Glomerular visceral epithelial cell (primary cell): ENCODE measurements around the gene RPS4Y1.
"Not testable (repeated sequence)": the region's sequence is repeated elsewhere in the genome, so short reads cannot be mapped to it uniquely, and the experiment has no call there.

Source experiments
- DNase-seq: peaks from one replicate; pipeline ENCODE4 v3.0.0-alpha.2; 2016; ENCODE audit errors: extremely low spot score

The RPS4Y1 gene

DNA sequence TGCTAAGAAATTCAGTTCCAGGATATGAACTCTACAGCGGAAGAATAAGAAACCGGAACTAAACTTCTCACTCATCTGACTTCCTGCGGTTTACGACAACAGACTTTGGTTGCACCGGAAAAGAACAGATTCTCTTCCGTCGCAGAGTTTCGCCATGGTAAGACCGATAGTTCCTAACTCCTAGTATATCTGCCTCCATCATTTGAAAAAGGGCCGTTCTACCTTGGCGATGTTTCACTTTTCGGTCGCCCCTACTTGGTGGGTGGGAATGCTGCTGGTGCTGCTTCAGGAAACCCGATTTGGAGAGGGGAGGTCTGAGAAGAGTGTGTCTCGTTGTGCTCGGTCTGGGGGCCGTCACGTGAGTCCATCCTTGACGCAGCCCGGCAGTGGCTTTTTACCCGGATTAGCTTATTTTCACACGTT, at the start of gene RPS4Y1:
Gene RPS4Y1 (plus strand): TSS at position 132 of the 423 bp plus-strand sequence. CDS start 23 bp downstream, at position 155.
- peak; percentile 66 for DNase-seq

DNA sequence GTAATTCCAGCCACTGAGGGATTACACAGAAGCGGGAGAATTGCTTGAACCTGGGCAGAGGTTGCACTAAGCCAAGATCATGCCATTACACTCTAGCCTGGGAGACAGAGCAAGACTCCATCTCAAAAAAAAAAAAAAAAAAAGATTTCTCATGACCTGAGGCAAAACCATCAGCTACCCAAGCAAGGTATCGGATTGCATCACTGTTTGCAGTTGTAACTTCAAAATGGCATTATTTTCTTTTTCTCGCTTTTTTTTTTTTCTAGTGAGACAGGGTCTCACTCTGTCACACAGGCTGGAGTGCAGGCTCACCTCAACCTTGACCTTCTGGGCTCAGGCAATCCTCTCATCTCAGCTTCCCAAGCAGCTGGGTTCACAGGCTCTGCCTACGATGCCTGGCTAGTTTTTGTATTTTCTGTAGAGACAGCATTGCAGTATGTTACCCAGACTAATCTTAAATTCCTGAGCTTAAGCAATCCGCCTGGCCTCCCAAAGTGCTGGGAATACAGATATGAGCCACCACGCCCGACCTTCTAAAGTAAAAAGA, 44.4 kb upstream of the RPS4Y1 start:
- DNase-seq = no peak

DNA sequence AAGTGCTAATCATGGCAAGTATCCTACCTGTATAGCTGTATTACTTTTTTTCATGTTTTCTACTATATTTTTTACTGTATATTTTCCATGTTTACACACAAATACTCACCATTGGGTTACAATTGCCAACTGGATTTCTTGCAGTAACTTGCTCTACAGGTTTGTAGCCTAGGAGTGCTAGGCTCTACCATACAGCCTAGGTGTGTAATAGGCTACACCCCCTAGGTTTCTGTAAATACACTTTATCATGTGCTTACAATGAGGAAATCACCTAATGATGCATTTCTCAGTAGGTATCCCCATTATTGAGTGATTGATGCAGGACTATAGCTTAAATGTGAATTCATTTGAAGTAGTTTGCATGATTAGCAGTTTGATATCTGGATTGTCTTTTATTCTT, 43.4 kb upstream of the RPS4Y1 start:
- no peak for DNase-seq

DNA sequence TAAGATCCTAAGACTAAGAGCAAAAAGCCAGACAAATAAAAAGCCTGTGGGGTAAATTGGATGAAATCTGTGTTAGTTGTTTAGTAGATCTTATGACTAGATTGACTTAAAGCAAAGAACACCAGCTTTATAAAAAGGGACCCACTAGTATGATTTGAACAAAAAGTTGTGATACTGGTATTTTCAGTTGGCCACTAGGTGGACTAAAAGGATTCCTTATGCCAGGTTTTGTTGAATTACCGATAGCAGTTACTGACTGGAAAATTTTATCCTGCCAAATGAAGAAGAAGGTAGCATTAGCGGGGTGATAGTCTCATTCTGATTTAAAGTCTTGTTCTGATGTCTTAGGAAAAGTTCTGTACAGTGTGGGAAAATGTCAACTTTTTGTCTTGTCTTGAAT, 41.2 kb upstream of the RPS4Y1 start:
- peak; percentile 7 for DNase-seq

DNA sequence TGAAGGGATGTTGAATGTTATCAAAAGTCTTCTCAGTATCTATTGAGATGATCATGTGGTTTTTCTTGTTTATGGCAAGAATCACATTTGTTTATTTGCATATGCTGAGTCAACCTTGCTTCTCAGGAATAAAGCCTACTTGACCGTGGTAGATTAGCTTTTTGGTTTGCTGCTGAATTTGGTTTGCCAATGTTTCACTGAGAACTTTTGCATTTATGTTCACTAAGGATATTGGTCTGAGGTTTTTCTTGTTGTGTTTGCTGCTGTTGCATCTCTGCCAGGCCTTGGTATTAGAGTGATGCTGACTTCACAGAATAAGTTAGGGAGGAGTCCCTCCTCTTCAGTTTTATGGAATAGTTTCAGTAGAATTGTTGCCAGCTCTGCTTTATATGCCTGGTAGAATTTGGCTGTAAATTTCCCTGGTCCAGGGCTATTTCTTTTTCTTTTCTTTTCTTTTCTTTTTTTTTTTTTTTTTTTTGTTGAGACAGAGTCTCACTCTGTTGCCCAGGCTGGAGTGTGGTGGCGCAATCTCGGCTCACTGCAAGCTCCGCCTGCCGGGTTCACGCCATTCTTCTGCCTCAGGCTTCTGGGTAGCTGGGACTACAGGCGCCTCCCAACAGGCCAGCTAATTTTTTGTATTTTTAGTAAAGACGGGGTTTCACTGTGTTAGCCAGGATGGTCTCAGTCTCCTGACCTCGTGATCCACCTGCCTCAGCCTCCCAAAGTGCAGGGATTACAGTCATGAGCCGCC, 24.1 kb upstream of the RPS4Y1 start:
- not testable (repeated sequence) for DNase-seq

DNA sequence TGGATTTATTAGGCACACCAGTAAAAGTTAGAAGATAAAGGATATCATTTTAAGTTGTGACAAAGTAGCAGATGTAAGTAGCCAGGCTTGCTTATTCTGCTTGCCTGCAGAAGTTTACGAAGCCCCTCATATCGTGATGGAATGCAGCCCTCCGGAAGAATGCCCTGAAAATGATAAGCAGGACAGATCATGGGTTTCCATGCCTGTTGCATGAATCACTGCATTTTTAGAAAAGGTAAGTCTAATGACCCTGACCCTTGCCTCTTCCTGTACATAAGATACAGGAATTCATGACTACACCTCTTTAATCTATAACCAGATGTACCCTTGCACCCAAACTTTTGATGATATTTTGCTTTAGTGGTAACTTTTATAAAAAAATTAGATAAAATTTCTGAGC, 16.9 kb upstream of the RPS4Y1 start:
- DNase-seq = no peak

DNA sequence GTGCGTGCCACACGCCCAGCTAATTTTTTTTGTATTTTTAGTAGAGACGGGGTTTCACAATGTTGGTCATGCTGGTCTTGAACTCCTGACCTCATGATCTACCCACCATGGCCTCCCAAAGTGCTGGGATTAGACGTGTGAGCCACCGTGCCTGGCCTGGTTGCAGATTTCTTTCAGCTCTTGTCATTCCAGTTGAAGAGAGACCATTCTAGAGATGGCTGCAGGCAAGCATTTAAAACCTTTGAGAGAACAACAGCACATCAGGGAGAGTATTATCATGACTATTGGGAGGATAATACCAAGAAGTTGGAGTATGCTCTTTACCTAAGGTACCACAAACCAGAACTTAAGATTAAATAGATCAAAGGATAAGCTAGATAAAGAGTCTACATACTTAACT, 12.9 kb upstream of the RPS4Y1 start:
- DNase-seq = no peak

DNA sequence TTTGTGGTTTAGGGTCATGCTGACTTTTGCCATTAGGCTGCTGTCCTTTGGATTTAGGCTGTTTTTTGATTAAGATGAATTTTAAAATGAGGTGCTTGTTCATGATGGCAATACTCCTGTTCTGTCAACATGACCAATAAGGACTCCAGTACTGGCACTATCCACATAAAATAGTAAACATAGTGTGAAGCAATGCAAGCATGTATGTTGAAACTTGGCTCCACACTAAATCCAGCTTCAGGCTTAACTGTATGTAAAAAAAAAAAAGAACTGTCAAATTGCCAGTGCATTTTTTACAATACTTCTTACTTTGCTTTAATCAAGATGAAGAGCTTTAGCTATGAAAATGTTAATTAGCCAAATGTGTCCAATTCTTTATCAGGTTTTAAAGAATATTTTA, 6.2 kb upstream of the RPS4Y1 start:
- DNase-seq = no peak

DNA sequence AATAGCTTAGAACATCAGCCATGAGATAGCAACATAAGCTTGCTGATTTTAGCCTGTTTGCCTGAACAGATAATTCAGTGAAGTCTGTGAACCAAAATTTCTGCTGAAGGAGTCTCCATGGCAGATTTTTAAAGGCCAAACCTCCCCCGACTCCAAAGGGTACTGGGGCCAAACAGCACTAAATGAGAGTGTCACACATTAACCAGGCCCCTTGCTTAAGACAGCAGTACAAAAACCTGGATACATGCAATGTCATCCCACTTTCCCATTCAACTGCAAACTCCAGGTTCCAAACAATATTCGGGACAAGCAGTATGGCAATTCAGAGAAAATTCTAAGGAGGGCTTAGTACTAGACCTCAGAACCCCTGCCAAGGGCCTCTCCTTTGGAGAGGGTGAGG, 4.3 kb upstream of the RPS4Y1 start:
- no peak for DNase-seq

DNA sequence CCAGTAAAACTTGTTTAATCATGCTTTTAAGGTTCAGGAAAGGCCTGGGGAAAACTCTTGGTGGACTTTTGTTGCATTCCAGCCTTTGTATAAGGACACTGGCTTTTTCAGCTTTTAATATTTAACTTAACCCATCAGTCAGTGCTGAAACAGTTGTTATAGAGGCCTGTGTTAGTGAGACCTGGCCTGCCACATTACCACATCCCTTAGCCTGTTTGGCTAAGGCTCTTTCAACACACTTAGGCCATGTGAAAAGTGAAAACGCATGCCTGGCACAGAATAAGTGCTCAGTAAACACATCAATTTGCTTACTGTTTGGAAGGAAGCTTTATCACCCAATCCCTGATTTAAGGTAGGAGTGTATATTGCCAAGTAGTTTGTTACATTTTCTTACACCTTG, 3.5 kb upstream of the RPS4Y1 start:
- peak; percentile 2 for DNase-seq

DNA sequence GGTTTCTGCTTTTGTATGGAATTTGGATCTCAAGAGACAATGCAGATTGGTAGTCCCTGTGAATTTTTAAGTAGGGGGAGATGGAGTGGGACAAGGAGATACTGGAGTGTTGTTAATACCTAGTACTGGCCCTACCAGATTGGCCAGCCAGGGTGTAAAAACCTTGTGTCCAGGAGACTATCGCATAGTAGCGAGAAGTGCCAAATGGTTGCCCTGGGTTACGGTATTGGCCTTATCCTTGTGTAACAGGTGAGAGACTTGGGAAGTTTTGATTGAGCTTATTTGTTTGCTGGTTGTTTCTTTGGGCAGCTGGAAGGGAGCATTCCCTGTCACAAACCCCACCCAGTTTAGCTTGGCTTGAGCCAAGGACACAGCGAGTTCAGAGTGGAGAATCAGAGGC, 5.4 kb downstream of the RPS4Y1 start:
- no peak for DNase-seq

DNA sequence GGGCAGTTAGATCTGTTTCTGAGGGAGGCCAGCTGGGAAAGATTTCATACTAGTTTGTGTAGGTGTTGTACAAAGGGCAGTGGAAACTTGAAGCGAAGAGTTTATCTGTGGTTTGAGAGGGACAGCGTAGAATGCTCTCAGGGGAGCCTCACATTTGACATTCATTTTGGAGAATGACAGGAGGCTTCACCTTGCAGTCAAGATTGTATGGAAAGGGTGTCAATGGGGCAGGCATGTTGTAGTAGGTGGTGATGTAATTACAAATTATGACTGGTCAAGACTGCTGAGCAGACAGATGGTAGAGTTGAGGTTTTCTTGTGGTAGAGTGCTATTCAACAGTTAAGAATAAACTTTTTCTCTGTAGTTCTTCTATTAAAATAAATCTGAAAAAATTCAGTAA, 7.0 kb downstream of the RPS4Y1 start:
- DNase-seq = no peak

DNA sequence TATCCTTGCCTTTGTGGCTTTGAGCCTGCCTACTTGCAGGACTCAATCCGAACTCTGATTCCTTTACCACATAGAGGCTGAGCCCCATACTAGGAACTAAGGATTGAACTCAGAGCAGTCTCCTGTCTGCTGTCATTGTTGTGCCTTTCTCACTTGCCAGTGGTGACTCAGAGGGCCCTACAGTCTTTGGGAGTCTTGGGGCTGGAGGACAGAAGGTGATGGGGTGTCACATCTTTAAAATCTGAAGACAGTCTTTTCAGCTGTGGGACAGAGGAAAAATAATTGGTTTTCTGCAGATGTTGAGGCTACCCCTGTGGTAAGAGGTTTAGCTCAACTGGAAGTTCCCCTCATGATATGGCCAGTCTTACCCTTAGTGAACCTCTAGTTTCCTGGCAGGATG, 8.0 kb downstream of the RPS4Y1 start:
- DNase-seq = no peak

DNA sequence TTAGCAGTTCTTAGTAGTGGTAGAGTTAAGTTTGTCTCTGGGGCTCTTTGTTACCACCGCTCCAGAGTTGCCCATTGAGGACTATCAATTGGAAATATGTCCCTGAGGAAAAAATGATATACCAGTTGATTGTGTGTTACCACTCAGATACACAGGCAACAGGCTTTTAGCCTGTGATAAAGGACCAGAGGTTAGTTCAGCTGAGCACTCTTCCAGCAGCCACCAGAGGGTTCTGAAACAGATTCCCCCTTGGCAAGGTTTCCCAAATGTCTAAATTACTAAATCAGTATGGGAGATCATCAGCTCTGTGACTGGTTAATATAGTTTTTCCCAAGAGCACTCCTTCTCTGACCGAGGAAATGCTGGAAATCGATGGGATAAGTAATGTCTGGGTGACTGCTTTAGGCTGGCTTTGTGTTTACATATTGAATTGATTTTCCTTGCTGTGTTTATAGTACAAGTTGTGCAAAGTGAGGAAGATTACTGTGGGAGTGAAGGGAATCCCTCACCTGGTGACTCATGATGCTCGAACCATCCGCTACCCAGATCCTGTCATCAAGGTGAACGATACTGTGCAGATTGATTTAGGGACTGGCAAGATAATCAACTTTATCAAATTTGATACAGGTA, 12.9 kb downstream of the RPS4Y1 start:
- no peak for DNase-seq

DNA sequence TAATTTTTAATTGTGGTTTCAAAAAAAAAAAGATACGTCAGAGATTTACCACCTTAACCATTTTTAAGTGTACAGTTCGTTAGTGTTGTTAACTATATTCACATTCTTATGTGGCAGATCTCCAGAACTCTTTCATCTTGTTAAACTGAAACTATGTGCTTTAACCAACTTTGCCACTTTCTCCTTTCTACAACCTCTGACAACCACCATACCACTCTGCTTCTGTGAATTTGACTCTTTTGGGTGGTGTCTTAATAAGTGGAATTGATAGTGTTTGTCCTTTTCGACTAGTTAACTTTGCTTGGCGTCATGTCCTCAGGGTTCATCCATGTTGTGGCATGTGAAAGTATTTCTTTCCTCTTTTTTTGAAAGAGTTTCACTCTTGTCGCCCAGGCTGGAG, 15.7 kb downstream of the RPS4Y1 start:
- DNase-seq = no peak

DNA sequence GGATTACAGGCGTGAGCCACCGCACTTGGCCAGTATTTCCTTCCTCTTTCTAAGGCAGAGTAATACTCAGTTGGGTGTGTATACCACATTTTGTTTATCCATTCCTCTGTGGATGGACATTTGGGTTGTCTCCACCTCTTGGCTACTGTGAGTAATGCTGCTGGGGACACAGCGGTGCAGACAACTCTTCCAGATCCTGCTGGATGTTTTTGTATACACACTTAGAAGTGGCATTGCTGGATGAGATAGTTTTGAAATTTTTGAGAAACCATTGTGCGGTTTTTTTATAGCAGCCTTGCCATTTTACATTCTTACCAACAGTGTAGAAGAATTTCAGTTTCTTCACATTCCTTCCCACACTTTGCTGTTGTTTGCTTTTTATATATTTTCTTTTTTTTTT, 16.3 kb downstream of the RPS4Y1 start:
- DNase-seq = no peak

DNA sequence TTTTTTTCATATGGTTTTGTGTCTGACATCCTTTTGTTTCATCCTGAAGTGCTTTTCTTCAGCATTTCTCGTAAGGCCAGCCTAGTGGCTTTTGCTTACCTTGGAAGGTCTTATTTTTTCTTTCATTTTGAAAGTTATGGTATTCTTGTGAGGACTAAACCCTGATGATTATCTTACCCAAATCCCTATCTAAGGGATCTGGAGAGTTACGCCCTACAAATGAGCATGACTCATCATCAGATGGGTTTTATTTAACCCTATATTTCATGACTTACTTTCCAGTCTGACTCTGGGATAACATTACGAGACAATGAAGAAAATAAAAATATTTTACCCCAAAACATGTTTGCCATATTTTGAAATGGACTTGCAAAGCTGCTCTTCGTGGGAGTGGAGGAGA, 18.4 kb downstream of the RPS4Y1 start:
- no peak for DNase-seq

DNA sequence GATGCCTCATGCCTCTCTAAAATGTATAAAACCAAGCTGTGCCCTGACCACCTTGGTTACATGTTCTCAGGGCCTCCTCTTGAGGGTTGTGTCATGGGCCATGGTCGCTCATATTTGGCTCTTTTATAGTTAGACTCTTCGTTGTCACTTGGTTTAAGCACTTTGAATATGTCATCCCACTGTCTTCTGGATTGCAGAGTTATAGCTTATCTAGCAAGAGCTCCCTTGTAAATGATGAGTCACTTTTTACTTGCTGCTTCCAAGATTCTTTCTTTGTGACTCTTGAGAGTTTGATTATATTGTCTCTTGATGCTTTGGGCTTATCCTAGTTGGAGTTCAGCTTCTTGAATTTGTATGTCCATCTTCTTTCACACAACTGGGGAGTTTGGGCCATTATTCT, 19.1 kb downstream of the RPS4Y1 start:
- DNase-seq = peak; percentile 21

DNA sequence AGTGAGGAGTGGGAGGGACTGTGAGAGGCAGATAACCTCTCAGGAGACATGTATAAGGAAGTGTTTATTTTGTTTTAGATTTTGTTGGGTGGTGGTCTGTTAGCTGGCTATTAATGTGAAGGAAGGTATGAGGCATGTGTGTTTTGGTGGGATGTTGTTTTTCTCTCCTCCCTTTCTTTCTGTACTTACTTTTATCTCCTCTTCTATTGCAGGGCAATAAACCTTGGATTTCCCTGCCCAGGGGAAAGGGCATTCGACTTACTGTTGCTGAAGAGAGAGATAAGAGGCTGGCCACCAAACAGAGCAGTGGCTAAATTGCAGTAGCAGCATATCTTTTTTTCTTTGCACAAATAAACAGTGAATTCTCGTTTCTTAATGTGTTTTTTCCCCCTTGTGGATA, 25.2 kb downstream of the RPS4Y1 start:
- no peak for DNase-seq

DNA sequence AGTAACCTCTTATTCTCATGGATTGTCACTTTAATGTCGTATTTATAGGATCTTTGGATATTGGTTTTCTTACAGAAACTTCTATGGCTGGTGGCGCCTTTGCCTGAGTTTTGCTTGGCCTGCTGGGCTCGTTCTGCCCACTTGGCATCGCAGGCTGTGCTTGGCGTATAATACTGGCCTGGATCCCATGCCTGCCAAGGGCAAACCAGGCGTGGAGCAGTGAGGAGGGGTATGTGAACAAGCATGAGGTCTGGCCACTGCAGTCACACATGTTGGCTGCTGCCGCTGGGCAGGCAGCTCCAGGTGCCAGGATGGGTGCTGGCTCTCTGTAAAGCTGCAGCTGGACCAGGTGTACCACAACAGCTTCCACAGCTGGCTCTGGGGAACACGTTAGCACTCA, 26.1 kb downstream of the RPS4Y1 start:
- no peak for DNase-seq

DNA sequence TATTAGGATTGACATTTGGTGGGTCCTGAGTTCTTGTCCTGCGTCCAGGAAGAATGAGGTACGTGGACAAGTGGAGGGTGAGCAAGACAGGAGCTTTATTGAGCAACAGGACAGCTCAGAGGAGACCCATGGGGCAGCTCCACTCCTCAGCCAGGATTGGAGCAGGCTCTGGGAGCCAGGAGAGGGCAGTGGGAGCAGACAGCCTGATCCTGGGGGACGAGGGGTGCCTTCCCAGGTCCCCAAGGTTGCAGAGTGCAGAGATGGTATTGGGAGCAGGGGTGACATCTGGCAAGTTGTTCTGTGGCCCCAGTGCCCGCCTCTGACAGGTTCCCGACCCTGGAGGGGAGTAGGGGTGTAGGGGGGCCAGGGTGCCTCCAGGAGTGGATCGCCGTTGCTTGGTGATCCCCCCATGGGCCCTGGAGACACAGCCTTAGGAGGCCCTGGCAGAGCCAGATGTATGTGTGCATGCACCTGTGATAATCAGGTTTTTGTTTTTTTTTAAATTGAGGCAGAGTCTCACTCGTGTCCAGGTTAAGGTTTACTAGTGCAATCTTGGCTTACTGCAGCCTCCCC, 26.7 kb downstream of the RPS4Y1 start:
- DNase-seq = no peak

DNA sequence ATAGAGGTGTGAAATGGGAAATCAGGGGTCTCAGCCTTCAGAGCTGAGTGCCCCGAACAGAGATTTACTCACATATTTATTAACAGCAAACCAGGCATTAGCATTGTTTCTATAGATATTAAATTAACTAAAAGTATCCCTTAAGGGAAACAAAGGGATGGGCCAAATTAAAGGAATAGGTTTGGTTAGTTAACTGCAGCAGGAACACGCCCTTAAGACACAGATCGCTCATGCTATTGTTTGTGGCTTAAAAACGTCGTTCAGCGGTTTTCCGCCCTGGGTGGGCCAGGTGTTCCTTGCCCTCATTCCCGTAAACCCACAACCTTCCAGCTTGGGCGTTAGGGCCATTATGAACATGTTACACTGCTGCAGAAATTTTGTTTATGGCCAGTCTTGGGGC, 30.8 kb downstream of the RPS4Y1 start:
- DNase-seq = not testable (repeated sequence)

DNA sequence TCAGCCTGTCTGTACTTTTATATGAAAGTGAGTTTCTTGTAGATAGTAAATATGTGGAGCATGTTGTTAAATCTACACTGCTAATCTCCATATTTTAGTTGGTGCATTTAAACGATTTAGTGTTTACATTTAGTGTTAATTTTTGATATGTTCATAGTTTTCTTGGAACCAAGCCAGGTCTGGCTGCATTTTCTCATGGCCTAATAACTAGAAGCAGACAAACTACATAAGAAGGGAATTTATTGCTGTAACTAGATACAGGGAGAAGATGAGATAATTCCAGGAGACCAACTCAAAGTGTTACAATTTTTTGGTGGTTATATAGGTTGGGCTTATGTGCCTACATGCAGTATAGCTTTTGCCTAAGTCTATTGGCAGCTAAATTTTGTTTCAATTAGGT, 32.8 kb downstream of the RPS4Y1 start:
- no peak for DNase-seq
